ENCODE measurements around the gene FUCA1.

Gene FUCA1

DNA sequence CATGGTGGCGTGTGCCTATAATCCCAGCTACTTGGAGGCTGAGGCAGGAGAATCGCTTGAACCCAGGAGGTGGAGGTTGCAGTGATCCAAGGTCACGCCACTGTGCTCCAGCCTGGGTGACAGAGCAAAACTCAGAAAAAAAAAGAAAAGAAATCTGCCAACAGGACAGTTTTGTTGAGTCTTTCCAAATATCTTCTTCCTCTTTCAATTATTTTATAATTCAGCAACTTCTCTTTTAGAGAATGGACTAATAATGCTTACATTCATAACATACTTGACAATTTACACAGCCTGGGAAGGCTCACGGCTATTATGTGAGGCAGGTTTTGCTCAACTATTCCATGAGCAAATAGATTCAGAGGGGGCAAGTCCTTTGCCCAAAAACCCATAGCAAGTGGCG is 27.0 kb upstream of the FUCA1 start:
- Histone ChIP-seq H3K27me3 (ENCODE audit: control insufficient read depth in 1 of 2, insufficient read depth in 1 of 2, low read length in 2 of 2) (peaks cover 14 to 30% of the 10 kb centered on the region in 2 experiments), H3K4ac (ENCODE audit: low read depth in 1 of 2, low read length in 2 of 2) (no peak overlapping the region), H3K23ac (ENCODE audit: low read length in 2 of 2) (no peak overlapping the region), H3K79me1 (replicated peaks; ENCODE audit: low read length, poor library complexity, severe bottlenecking) (no peaks in the 10 kb centered on the region), H4K91ac (ENCODE audit: low read length) (no peak overlapping the region), H2AK5ac (ENCODE audit: low read length, severe bottlenecking) (no peak overlapping the region), H3K9ac (ENCODE audit: low read length) (no peak overlapping the region), H3K4me1 (ENCODE audit: control insufficient read depth, insufficient read depth, low read depth, low read length) (no peaks in the 10 kb centered on the region), H3K14ac (ENCODE audit: low read length in 2 of 2) (no peak overlapping the region), H3K9me3 (ENCODE audit: control insufficient read depth, low read length) (no peaks in the 10 kb centered on the region), H3K36me3 (ENCODE audit: control insufficient read depth in 1 of 2, insufficient read depth in 2 of 2, low read depth in 1 of 2, low read length in 2 of 2) (no peaks in the 10 kb centered on the region), H2BK5ac (ENCODE audit: low read depth, low read length, poor library complexity, severe bottlenecking) (no peak overlapping the region), H3K27ac (ENCODE audit: low read length, poor library complexity, severe bottlenecking) (no peak overlapping the region), H4K8ac (ENCODE audit: low read length) (no peak overlapping the region), H2BK120ac (ENCODE audit: low read depth, low read length) (no peak overlapping the region), H3K4me2 (ENCODE audit: low read length, poor library complexity, severe bottlenecking) (no peak overlapping the region), H2BK15ac (ENCODE audit: low read depth, poor library complexity, severe bottlenecking) (no peak overlapping the region), H2AFZ (ENCODE audit: low read depth, low read length) (no peak overlapping the region), H2BK12ac (ENCODE audit: low read length in 2 of 2) (no peak overlapping the region), H3K4me3 (ENCODE audit: insufficient read depth in 1 of 2, low read depth in 1 of 2, low read length in 2 of 2) (no peak overlapping the region), H3K18ac (ENCODE audit: low read depth in 1 of 2, low read length in 2 of 2) (no peak overlapping the region)
- 86% methylated on average over 5 of the region's 5 CpGs for WGBS
- DNase-seq: no peak

DNA sequence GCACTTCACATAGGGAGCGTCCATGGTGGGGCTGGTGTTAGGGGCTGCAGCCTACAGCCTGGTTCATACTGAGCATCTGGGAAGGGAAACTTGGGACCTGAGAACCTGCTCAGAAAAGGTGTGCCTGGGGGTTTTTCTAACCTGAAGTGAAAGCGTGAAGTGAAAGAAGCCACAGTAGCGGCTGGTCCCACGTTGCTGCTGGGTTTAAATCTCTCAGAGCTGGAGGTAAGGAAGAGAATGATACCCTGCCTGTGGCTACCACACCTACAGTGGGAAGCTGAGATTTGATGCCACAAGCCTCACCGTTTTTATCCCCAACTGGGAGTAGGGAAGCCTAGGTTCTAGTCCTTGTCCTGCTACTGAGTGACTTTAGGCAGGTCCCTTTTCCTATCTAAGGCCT is 21.0 kb upstream of the FUCA1 start:
- Histone ChIP-seq H2BK15ac (ENCODE audit: low read depth, poor library complexity, severe bottlenecking) (no peak overlapping the region), H3K4me2 (ENCODE audit: low read length, poor library complexity, severe bottlenecking) (no peak overlapping the region), H3K27me3 (ENCODE audit: control insufficient read depth in 1 of 2, insufficient read depth in 1 of 2, low read length in 2 of 2) (peaks cover 21 to 42% of the 10 kb centered on the region in 2 experiments), H4K91ac (ENCODE audit: low read length) (no peak overlapping the region), H2BK12ac (ENCODE audit: low read length in 2 of 2) (no peak overlapping the region), H3K9me3 (ENCODE audit: control insufficient read depth, low read length) (no peaks in the 10 kb centered on the region), H3K27ac (ENCODE audit: low read length, poor library complexity, severe bottlenecking) (no peak overlapping the region), H3K23ac (ENCODE audit: low read length in 2 of 2) (no peak overlapping the region), H3K79me1 (replicated peaks; ENCODE audit: low read length, poor library complexity, severe bottlenecking) (no peaks in the 10 kb centered on the region), H2AFZ (ENCODE audit: low read depth, low read length) (no peak overlapping the region), H3K4ac (ENCODE audit: low read depth in 1 of 2, low read length in 2 of 2) (no peak overlapping the region), H2BK5ac (ENCODE audit: low read depth, low read length, poor library complexity, severe bottlenecking) (no peak overlapping the region), H2AK5ac (ENCODE audit: low read length, severe bottlenecking) (no peak overlapping the region), H4K8ac (ENCODE audit: low read length) (no peak overlapping the region), H3K4me1 (ENCODE audit: control insufficient read depth, insufficient read depth, low read depth, low read length) (no peaks in the 10 kb centered on the region), H3K4me3 (ENCODE audit: insufficient read depth in 1 of 2, low read depth in 1 of 2, low read length in 2 of 2) (no peak overlapping the region), H3K36me3 (ENCODE audit: control insufficient read depth in 1 of 2, insufficient read depth in 2 of 2, low read depth in 1 of 2, low read length in 2 of 2) (no peaks in the 10 kb centered on the region), H3K18ac (ENCODE audit: low read depth in 1 of 2, low read length in 2 of 2) (no peak overlapping the region), H2BK120ac (ENCODE audit: low read depth, low read length) (no peak overlapping the region), H3K14ac (ENCODE audit: low read length in 2 of 2) (no peak overlapping the region), H3K9ac (ENCODE audit: low read length) (no peak overlapping the region)
- DNase-seq: no peak
- whole genome bisulfite sequencing: 78% methylated on average over 5 of the region's 5 CpGs

DNA sequence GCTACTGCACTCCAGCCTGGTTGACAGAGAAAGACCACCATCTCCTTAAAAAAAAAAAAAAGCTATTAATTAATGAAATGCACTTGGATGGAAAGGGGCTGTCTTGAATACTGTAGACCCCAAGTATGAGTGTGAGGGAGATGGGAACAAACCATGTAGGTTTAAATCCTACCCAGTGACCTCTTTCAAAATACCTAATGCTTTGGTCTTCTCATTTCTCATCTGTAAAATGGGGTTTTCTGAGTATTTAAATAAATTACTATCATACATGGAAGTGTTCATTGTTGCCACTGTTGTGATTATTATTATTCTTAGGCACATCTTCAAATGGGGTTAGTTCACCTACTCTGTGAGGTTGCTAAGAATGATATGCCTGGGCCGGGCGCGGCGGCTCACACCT is 17.1 kb upstream of the FUCA1 start:
- H3K23ac ChIP-seq (ENCODE audit: low read length in 2 of 2): no peak overlapping the region
- H3K4me3 ChIP-seq (ENCODE audit: insufficient read depth in 1 of 2, low read depth in 1 of 2, low read length in 2 of 2): no peak overlapping the region
- no peak overlapping the region for H2BK5ac ChIP-seq (ENCODE audit: low read depth, low read length, poor library complexity, severe bottlenecking)
- H4K91ac ChIP-seq (ENCODE audit: low read length): no peak overlapping the region
- no peaks in the 10 kb centered on the region for H3K79me1 ChIP-seq (replicated peaks; ENCODE audit: low read length, poor library complexity, severe bottlenecking)
- no peak for DNase-seq
- H3K27me3 ChIP-seq (ENCODE audit: control insufficient read depth in 1 of 2, insufficient read depth in 1 of 2, low read length in 2 of 2): peaks cover 10 to 30% of the 10 kb centered on the region in 2 experiments
- H3K9me3 ChIP-seq (ENCODE audit: control insufficient read depth, low read length): peaks cover under 1% of the 10 kb centered on the region
- 75% methylated on average over 4 of the region's 4 CpGs for WGBS
- no peak overlapping the region for H3K14ac ChIP-seq (ENCODE audit: low read length in 2 of 2)
- H3K4me1 ChIP-seq (ENCODE audit: control insufficient read depth, insufficient read depth, low read depth, low read length): no peaks in the 10 kb centered on the region
- no peak overlapping the region for H2AFZ ChIP-seq (ENCODE audit: low read depth, low read length)
- no peak overlapping the region for H3K27ac ChIP-seq (ENCODE audit: low read length, poor library complexity, severe bottlenecking)
- H3K36me3 ChIP-seq (ENCODE audit: control insufficient read depth in 1 of 2, insufficient read depth in 2 of 2, low read depth in 1 of 2, low read length in 2 of 2): no peaks in the 10 kb centered on the region
- no peak overlapping the region for H3K9ac ChIP-seq (ENCODE audit: low read length)
- no peak overlapping the region for H2BK12ac ChIP-seq (ENCODE audit: low read length in 2 of 2)
- no peak overlapping the region for H3K4ac ChIP-seq (ENCODE audit: low read depth in 1 of 2, low read length in 2 of 2)
- H4K8ac ChIP-seq (ENCODE audit: low read length): no peak overlapping the region
- no peak overlapping the region for H2AK5ac ChIP-seq (ENCODE audit: low read length, severe bottlenecking)
- no peak overlapping the region for H3K18ac ChIP-seq (ENCODE audit: low read depth in 1 of 2, low read length in 2 of 2)
- no peak overlapping the region for H3K4me2 ChIP-seq (ENCODE audit: low read length, poor library complexity, severe bottlenecking)
- H2BK120ac ChIP-seq (ENCODE audit: low read depth, low read length): no peak overlapping the region
- H2BK15ac ChIP-seq (ENCODE audit: low read depth, poor library complexity, severe bottlenecking): no peak overlapping the region

DNA sequence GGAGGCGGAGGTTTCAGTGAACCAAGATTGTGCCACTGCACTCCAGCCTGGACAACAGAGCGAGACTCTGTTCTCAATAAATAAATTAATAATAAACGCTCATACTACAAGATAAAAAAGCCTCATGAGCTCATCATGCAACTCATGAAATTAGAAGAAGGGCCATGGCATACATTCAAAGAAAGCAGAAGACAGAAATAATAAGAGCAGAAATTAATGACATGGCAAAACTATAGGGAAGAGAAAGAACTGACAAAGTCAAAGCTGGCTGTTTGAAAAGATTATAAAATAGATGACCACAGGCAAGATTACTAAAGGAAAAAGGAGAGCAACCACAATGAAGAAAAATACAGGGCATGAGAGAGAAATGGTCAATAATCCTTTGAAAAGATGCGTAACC is 14.7 kb upstream of the FUCA1 start:
- Histone ChIP-seq H3K9me3 (ENCODE audit: control insufficient read depth, low read length) (peaks cover 25% of the 10 kb centered on the region), H2BK12ac (ENCODE audit: low read length in 2 of 2) (no peak overlapping the region), H2BK15ac (ENCODE audit: low read depth, poor library complexity, severe bottlenecking) (no peak overlapping the region), H4K8ac (ENCODE audit: low read length) (no peak overlapping the region), H3K4me3 (ENCODE audit: insufficient read depth in 1 of 2, low read depth in 1 of 2, low read length in 2 of 2) (no peak overlapping the region), H2BK120ac (ENCODE audit: low read depth, low read length) (no peak overlapping the region), H3K18ac (ENCODE audit: low read depth in 1 of 2, low read length in 2 of 2) (no peak overlapping the region), H4K91ac (ENCODE audit: low read length) (no peak overlapping the region), H2AK5ac (ENCODE audit: low read length, severe bottlenecking) (no peak overlapping the region), H2BK5ac (ENCODE audit: low read depth, low read length, poor library complexity, severe bottlenecking) (no peak overlapping the region), H3K14ac (ENCODE audit: low read length in 2 of 2) (no peak overlapping the region), H3K4me1 (ENCODE audit: control insufficient read depth, insufficient read depth, low read depth, low read length) (no peaks in the 10 kb centered on the region), H3K4ac (ENCODE audit: low read depth in 1 of 2, low read length in 2 of 2) (no peak overlapping the region), H3K4me2 (ENCODE audit: low read length, poor library complexity, severe bottlenecking) (no peak overlapping the region), H3K36me3 (ENCODE audit: control insufficient read depth in 1 of 2, insufficient read depth in 2 of 2, low read depth in 1 of 2, low read length in 2 of 2) (no peaks in the 10 kb centered on the region), H3K27ac (ENCODE audit: low read length, poor library complexity, severe bottlenecking) (no peak overlapping the region), H3K23ac (ENCODE audit: low read length in 2 of 2) (no peak overlapping the region), H3K27me3 (ENCODE audit: control insufficient read depth in 1 of 2, insufficient read depth in 1 of 2, low read length in 2 of 2) (peaks cover 4 to 14% of the 10 kb centered on the region in 2 experiments), H2AFZ (ENCODE audit: low read depth, low read length) (no peak overlapping the region), H3K9ac (ENCODE audit: low read length) (no peak overlapping the region), H3K79me1 (replicated peaks; ENCODE audit: low read length, poor library complexity, severe bottlenecking) (no peaks in the 10 kb centered on the region)
- WGBS: 40% methylated on average over 2 of the region's 4 CpGs
- no peak for DNase-seq
